NCI-H748 (cell line): ENCODE results near the gene PHETA1.
A peak's percentile ranks its signal among the peaks of the same experiment; 100 is the strongest.
"Not testable (repeated sequence)": the region's sequence is repeated elsewhere in the genome, so short reads cannot be mapped to it uniquely, and the experiment has no call there.

ENCODE experiments used
- DNase-seq: peaks from one replicate; lab custom pipeline; 2025; ENCODE audit not compliant: unreplicated experiment; lab: John Stamatoyannopoulos, UW

The PHETA1 gene

DNA sequence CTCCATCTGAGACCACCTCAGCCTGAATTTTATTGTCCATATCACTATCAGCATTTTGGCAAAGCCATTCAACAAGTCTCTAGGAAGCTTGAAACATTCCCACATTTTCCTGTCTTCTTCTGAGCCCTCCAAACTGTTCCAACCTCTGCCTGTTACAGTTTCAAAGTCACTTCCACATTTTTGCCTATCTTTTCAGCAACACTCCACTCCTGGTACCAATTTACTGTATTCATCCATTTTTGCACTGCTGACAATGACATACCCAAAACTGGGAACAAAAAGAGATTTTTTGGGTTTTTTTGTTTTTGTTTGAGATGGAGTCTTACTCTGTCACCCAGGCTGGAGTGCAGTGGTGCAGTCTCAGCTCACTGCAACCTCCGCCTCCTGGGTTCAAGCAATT, 4.3 kb upstream of the PHETA1 start:
- not testable (repeated sequence) for DNase-seq

DNA sequence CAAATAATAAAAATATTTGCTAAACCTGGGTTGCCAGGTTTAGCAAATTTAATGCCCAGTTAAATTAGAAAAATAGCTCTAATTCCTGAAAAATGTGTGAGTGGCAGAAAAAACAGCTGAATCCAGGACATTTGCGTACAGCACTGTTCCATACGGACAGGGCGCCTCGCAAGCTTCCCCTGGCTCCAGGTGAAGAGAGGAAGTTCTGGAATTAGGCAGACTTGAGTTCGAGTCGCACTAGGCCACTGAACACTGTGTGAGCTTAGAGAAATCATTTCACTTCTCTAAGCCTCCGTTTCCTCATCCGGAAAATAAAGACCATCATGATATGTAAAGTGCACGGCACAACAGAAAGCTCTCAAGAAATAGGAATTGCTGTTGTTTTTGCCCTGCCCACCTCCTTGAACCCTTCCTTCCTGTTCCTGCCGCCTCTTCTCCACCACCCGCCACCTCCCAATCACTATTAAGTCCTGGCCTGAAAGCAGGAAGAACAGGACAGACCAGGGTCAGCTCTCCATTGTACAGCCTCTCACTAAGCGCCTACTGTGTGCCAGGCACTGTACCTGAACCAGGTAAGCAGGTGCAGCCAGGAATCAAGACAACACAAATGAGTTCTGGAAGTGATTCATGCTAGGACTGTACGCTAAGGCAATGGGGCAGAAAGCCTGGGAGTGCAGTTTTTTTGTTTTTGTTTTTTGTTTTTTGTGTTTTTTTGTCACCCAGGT, 763 bp upstream of the PHETA1 start:
- no peak for DNase-seq

DNA sequence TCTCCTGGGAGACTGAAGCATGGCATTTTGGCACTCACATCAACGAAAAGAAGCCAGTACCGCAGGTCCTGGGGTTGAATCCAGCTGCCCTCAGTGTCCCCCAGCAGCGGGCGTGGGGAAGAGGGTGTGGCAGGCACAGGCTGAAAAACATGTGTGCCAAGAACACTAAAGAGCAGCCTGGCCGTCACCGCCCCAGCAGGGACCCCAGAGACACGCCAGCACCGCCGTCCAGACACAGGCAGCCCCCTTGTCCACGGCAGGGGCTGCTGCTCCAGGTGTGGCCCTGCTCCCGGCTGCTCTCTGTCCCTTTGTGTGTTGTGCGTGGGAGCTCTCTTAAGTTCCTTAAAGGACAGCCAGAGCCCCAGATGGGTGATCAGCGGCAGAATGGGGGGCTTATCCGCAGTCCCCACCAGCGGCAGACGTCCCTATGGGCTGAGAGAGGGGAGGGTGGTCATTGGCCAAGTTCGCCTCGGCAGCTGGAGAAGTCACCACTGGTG, 556 bp downstream of the PHETA1 start:
- DNase-seq: peak; percentile 42

DNA sequence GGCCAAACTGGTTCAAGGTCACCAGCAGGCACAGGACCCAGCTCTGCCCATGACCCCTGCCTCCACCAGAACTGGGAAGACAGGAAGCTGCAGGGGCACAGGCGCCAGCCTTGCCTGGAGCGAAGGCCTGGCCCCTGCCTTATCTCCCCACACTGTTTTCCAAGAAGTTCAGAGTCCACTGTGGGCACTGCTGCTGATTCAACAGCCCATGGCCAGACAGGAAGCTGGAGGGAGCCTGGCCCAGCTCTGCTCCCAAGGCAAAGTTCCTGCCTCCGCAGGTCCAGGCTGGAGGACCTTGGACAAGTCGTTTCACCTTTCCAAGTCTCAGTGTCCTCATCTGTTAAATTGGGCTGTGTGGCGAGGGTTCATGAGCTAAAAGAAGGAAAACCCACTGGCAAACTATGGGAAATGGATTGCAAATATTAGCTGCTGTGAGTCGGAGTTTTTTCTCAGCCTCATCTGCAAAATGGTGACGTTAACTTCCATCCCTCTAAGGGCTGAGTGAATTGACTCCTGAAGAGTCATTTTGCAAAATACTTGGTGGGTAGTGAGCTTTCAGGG, 1.2 kb downstream of the PHETA1 start:
- DNase-seq: no peak

DNA sequence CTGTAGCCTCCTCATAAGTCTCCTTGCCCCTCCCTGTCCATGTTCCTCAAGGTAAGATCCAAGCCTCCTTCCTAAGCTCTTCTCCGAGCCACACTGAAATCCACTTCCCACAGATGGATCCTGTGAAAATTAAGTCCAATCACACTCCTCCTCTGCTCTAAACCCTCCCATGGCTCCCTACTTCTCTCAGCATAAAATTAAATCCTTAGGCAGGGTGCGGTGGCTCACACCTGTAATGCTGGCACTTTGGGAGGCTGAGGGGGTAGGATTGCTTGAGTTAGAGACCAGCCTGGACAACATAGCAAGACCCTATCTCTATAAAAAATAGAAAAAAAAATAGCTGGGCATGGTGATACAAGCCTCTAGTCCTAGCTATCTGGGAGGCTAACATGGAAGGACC, 2.3 kb downstream of the PHETA1 start:
- DNase-seq: no peak

DNA sequence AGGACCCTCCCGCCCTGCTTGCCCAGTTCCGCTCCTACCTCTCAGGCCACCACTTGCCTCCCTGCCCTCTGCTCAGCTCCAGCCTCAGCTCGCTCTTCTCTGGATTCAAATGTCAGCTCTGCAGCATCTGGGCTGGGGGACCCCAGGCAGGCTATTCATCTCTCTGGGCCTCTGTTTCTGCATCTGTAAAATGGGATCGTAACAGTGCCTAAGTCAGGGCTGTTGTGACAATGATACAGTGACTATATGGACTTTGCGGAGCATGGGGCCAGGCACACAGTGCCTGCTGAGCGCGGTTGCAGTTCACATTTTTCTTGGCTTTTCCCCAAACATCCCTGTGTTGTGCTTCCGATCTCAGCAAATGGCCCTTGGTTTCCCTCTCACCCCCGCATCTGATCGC, 2.8 kb downstream of the PHETA1 start:
- no peak for DNase-seq

DNA sequence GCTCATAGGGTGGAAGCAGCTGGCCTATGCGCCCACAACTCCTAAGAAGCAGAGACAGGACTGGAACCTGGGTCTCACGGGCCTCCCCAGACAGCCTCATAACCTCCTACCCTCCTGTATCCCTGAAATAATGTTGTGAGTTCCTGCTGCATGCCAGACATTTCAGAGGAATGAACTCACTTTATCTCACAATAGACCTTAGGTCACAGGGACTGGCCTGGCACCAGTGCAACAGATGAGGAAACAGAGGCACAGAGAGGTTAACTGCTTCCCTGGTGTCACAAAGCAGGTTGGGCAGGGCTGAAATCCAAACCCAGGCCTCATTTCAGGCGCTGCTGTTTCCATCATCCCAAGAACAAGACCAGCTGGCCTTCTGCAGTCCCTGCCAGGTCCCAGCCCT, 5.3 kb downstream of the PHETA1 start:
- DNase-seq: no peak

DNA sequence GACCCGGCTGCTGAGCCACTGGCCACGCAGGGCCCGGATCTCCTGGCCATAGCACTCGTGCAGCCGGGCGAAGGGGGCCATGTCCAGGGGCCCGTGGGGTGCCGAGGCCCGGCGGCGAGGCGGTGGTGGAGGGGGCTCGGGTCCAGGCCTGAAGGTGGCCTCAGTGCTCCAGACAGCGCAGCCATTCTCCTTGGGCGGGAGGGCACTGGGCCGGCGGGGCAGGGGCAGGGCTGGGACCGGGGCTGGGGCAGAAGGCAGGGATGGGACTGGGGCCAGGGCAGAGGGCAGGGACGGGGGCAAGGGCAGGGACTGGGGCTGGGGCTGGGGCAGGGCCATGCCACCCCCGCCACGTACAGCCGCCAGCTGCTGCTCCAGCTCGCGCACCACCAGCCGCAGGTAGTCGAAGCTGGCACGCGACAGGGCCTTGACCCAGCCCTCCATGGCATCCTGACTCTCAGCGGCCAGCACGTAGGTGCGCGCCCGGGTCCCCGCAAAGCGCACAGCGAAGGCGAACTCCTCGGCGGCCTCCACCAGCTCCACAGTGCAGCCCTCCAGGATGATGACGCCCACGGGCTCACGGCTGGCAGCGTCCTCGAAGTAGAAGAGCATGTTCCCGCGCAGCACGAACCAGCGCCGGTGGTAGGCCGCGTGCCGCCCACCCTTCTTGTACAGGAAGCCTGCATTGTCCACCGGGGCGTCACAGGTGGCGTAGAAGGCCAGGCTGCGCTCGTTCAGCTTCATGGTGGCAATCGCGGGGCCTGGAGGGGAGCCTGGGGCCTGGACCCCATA, 6.0 kb downstream of the PHETA1 start:
- DNase-seq: no peak

DNA sequence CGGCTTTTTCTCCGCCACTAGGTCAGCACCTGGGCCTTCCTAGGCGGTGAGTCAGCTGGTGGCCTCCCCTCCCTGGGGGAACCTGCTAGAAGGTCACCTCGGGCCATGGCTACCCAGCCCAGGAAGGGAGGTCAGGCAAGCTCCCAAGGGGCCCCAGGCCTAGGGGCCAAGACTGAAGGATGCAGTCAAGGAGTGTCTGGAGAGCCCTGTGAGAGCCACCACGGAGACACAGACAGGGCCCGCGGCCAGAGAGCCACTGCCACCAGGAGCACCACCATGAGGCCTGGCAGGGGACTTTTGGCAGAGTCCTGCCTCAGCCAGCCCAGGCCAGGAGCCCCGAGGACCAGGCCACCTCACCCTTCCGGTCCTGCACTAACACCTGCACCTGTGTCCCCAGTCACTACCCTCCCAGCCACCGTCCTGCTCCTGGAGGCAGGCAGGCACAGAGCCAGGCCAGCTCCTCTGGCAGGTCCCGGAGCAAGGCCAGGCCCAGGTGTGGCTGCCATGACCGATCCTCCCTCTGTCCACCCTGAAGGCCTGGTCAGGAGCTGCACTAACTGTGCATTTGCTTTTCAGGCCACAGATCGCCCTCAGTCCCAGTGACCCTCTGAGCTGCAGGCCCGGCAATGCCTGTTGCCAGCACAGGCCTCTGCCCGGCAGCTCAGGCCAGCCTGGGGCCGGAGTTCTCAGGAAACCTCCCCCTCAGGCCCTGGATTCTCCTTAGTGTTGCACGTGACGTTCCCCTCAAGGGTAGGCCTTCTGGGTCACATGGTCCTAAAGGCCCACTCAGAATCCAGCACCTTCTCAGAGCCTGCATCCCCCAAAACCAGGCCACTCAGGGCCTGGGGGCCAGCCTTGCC, 6.9 kb downstream of the PHETA1 start:
- no peak for DNase-seq

DNA sequence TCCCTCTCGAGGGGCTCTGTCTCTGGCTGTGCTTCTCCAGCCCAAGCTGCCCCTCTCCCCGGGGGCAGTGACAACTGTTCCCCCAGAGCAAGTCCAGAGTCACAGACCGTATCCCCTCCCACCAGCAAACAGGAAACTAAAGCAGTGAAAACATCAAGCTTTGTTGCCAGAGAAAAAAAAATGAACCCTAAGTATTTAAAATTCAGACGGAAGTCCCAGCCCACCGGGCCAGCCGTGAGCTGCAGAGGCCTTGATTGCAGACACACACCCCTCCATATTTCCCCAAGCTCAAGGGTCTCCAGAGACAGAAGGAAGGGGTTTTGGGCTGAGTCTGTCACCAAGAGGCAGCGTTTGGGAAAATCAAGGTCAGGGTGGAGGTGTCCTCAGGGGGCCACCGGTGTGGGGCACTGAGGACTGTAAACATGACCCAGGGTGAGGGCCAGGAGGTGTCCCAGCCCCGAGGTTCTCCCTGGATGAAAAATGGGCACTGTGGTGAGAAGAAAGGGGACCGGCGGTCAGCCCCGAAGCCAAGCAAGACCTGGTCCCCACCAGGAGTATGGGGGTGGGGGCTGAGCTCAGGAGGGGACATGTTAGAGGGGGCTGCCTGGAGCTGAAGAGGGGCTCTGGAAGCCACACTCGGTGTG, 7.7 kb downstream of the PHETA1 start:
- no peak for DNase-seq

DNA sequence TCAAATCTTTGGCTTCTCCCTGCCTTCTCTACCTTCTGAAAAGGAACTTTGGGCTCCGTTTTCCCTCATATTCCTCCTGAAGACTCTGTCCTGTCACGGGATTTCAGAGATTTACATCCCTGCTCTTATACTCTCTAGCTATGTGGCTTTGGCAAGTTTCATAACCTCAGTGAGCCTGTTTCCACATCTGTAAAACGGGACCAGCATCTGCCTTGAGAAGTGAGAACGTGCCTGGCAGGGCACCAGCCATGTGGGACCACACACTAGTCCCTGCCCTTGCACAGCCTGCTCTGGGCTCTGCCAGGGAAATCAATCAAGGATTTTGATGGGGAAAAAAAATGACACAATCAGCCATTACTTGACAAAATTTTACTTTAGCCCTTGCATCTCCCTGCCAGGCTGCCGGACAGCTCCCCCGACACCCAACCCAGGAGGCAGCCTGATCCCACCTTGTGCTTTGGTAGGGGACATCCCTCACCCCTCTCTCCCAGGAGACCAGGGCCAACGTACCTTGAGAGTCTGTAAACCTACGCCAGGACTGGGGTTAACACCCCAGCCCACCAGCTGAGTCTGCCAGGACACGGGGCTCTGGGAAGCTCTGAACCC, 8.5 kb downstream of the PHETA1 start:
- no peak for DNase-seq

DNA sequence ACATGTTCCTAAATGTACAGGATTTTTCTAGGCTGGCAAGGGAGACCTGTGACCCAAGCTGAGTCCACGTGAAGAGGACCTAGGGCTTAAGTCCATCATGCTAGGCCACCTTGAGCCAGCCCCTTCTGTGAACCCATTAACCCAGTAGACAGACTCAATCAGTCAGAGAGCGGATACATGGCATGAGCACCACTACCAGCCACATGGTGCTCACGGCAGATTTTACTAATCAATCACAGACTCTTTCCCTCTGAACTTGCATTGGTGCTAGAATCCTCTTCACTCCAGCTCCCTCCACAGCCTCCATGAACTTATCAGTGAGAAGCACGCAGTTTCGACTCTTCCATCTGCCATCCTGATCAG, 9.0 kb downstream of the PHETA1 start:
- no peak for DNase-seq

DNA sequence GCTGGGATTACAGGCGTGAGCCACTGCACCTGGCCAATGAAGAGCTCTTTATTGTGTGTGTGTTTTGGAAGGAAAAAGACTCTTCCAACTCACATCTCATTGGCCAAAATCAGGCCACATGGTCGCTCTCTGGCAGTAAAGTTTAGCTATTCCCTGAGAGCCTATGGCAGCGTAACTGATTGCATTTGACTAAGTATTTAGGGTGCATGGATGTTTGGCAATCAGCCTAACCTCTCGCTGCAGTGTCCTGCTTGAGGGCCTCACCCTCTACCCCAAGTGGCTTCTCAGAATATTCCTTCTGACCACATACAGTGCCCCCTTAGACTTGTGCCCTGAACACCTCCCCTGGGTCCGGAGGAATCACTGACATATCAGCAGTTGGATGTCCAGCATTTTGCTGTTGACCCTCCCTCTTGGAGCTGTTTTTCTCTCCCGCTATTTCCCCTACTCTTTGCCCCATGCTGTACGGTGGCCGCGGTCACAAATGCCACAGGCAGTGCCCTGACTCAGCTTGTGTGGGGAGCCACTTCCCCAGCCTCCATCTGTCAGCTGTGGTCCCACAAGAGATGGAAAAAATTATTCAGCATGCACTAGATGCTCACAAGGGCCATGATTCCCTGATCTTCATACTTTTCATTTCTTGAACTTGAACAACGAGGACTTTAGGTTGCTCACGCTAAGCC, 9.5 kb downstream of the PHETA1 start:
- DNase-seq: no peak

DNA sequence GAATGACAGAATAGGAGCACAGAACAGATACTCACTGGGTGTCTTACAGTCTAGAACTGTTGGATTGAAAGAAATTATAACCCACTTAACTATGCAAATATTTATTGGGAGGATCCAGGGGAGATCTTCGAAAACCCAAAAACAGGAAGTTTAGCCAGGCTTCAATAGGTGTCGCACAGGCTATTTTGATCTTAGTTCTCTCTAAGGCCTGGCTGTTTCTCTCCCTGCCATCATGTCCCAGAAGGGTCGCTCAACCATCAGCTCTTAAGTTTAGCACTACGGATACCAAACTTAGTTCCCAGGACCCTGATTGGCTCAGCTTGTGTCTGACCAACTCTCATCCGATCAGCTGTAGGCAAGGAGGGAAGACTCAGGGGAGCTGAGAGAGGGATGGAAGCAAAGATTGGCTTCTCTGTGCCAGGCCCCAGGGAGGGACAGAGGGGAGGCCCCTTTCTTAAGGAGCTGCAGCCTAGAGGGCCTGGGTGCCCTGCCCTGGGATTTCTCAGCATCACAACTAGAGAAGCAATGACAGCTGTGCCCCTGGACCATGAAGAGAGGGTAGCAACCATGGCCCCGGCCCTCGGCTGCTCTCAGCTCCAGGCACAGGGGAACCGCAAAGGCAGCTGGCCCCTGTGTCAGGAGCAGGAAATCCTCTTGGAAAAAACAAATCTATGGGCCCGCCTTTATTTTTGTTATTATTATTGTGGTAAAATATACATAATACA, 13.5 kb downstream of the PHETA1 start:
- no peak for DNase-seq

DNA sequence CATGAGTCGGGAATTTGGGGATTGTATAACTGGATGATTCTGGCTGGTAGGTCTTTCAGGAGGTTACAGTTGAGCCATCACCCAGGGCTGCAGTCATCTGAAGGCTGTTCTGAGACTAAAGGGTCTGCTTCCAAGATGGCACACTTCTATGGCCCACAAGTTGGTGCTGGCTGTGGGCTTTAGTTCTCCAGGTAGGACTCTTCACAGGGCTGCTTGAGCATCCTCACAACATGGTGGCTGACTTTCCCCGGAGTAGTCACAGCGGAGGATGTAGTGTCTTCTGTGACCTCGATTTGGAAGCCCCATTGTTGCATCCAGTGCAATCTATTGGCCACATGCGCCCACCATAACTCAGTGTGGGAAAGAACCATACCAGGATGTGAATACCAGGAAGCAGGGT, 14.4 kb downstream of the PHETA1 start:
- DNase-seq: no peak

DNA sequence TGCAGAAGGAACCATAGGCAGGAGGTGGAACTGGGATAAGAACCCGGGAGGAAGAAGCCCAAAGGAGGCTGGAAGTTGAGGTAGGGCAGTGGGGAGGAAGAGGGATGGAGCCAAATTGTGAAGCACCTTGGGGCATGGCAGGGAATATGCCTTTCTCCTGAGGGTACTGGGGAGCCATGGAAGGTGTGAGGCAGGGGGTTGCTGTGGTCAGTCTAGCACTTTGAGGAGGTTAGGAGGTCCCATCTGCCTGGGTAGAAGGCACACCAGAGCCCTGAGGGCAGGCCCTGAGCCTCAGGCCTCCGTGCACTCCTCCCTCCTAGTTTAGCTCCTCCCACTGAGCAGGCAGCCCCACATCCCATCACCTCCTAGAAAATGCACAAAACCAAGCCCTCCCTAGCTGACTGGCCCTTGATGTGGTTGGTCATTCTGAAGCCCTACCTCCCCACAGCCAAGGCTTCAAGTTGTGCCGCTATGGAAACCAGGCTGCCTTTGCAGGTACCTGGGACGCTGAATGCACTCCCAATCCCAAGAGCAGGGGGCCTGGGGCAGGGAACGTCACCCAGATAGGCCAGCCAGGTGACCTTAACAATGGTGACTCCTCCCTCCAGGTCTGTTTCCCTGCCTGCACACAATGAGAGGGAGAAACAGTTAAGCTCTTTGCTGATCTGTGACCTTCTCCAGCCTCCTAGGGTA, 15.1 kb downstream of the PHETA1 start:
- no peak for DNase-seq

DNA sequence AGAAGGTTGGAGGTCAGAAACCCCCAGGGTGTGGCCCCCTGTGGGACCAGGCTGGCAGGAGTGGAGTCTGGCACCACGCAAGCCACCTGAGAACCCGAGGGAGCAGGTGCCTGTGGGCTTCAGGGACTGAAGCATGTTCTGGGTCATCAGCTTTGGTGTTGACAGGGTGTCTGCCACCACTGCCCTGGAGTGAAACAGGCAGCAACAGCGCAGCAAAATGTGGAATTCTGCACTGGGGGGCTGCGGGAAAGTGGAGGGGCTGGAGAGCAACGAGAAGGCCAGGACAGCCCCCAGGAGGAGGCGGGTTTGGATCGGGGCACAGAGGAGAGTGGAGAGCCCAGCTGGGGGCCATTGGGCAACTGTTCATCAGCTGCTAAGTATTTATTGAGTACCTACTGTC, 15.9 kb downstream of the PHETA1 start:
- no peak for DNase-seq

DNA sequence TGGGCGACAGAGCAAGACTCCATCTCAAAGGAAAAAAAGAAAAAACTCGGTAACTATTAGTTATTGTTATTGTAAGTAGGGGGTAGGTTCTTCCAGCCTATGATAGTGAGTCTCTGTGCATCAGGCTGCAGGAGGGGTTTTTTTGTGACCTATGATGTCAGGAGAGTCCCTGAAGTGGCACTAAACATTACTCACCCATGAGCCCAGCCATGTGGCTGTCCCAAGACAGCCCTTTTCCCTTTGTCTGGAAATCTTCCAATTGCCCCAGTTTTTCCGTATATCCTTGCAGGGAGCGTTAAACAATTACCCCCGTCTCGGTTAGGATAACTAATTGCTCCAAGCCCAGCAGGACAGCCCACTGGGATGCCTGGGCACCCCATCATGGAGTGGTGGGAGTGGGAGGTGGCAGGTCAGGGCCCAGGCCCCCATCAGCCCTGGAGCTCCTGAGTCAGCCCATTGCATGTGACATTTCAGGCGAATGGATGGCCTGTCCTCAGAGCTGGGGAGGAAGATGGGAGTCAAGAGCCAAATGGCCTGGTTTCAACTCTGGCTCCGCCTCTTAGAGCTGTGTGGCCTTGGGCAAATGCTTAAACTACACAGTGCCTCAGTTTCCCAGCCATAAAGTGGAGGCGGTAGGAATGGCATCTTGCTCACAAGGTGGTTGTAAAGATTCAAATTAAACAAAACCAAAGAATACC, 16.4 kb downstream of the PHETA1 start:
- no peak for DNase-seq
